Fibroblast of skin of scalp (primary cell): ENCODE results near the gene NKD2.

Experiments used
- DNase-seq: peaks from one replicate; pipeline ENCODE4 v3.0.0-alpha.2; 2013

Gene NKD2

GRCh38 chr5:1032011-1032410, 23.4 kb downstream of the NKD2 start:
- no peak for DNase-seq

- DNase-seq, result no peak
These were observed 24.0 kb downstream of the NKD2 start for GRCh38 chr5:1032551-1033027.

DNA sequence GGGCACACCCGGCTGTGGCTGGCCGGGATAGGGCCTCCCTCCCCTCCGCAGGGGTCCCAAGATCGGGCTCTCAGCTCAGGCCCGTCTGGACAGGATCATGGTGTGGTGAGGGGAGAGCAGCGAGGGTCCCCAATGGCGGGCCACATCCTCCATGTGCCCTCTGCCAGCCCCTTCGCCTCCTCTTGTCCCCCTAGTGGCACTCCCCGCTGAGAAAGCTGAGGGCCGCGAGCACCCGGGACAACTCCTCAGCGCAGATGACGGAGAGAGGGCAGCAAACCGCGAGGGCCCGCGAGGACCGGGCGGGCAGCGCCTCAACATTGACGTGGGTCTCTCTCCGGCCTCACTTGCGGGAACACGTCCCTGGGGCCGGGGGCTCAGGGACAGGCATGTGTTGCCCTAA, 24.6 kb downstream of the NKD2 start:
- DNase-seq, result no peak

- no peak for DNase-seq
These were observed 25.2 kb downstream of the NKD2 start for GRCh38 chr5:1033606-1034420.

DNA sequence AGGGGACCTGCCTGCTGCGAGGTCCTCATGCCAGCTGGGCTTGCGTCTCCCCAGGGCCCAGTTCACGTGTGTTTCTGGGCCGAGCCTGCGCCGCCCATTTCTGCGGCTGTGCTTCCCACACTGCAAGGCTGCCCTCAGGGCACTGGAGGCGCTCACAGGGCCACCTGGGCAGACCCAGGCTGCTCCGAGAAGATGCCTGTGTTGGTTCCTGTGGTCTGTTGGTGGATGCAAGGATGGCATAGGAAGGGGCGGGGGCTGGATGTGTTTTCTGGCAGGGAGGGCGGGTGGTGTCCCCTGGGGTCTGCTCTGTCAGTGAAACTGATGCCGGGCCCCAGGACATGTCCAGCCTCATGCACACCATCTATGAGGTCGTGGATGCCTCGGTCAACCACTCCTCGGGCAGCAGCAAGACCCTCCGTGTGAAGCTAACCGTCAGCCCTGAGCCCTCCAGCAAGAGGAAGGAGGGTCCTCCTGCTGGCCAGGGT, 25.9 kb downstream of the NKD2 start:
- DNase-seq, result no peak

DNA sequence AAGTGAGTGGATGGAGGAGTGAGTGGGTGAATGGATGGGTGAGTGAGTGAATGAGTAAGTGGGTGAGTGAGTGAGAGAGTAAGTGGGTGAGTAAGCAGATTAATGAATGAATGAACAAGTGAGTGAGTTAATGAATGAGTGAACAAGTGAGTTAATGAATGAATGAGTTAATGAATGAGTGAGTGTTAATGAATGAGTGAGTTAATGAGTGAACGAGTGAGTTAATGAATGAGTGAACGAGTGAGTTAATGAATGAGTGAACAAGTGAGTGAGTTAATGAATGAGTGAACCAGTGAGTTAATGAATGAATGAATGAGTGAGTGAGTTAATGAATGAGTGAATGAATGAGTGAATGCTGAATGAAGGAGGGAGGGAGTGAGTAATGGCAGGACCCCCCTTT, 26.4 kb downstream of the NKD2 start:
- DNase-seq, result no peak

- no peak for DNase-seq
These were observed 27.1 kb downstream of the NKD2 start for GRCh38 chr5:1035421-1036405.

DNA sequence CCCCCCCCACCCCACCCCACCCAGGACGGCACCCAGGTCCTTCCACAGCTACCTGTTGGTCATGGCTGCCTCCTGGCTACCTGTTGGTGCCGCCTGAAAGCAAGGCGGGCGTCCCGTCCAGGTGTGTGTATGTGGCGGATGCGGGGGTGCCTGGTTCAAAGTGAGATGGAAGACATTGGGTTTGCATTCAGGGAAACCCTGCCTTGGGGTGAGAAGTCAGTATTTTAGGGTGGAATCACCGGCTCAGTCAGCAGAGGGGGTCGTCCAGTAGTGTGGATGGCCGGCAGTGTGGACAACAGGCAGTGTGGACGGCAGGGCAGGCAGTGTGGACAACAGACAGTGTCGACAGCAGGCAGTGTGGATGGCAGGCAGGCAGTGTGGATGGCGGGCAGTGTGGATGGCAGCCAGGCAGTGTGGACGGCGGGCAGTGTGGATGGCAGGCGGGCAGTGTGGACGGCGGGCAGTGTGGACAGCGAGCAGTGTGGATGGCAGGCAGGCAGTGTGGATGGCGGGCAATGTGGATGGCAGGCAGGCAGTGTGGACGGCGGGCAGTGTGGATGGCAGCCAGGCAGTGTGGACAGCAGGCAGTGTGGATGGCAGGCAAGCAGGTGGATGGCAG, 28.0 kb downstream of the NKD2 start:
- no peak for DNase-seq

DNA sequence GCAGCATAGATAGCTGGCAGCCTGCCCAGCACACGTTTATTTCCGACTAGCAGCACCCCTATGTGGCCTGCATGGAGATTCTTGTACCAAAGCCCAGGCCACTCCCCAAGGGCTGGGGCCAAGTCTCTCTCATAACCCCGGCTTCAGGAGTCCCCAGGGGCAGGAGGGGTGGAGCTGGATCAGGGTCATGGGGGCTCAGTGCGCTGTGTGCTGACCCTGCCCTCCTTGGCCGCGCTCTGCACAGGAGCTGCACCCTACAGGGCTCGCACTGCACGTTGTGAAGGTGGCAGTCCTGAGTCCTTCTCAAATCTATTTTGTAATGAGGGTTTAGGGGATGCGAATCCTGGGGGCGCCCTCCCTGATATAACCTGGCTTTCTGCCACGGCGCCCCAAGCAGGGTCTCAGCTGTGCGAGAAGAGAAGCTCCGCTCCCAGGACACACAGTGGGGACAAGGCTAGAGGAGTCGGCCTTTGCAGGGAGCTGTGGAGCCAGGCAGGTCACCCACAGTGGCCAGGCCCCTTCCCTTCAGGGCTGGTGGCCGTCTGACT, 28.6 kb downstream of the NKD2 start:
- DNase-seq, result no peak

- DNase-seq, result no peak
These were observed 29.2 kb downstream of the NKD2 start for GRCh38 chr5:1037671-1038416.

DNA sequence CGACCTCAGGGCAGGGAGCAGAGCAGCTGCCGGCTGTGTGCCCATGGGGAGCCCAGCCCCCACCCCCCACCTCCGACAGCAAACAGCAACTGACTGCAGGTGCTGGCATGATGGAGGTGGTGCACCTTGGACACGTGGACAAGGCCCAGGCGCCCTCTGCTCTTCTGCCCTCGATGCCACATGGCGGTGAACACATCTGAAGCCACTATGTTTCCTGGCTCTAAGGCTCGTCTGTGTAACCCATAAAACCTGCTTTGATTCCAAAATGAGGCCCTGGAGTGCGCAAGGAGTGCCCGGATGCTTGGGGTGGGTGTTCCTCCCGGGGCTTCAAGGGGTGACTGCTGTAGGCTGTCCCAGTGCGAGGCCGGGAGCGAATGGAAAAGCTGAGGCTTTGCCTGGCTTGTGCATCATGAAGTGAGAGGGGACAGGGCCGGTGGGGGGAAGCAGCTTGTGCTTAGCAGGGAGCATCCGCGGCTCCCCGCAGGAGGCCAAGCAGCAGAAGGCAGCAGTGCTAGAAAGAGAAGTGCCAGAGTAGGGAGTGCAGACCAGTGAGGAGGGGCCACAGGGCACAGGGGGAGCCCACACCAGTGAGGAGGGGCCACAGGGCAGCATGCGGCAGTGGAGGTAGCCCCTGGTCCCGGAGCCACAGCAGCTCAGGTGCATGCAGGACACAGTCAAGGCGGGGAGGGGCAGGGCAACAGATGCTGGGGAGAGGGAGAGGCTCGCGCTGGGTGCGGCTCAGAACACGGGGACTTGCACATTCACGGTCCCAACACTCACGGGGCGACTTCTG, 30.0 kb downstream of the NKD2 start:
- no peak for DNase-seq

DNA sequence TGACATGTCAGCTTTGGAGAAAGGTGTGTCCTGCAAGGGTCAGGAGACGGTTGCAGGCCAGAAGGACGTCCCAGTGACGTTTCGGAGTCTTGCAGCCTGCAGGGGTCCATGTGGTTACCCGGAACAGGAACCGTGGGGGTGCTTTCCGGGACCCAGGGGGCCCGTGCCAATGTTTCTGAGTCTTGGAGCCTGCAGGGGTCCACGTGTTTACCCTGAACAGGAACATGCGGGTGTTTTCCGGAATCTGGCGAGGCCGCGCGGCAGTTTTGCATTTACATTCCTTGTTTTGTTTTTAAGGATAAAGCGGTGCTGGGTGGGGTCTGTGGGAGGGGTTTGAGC, 30.6 kb downstream of the NKD2 start:
- no peak for DNase-seq

- no peak for DNase-seq
These were observed 31.2 kb downstream of the NKD2 start for GRCh38 chr5:1039706-1040260.

- no peak for DNase-seq
These were observed 32.0 kb downstream of the NKD2 start for GRCh38 chr5:1040571-1040970.

- no peak for DNase-seq
These were observed 32.9 kb downstream of the NKD2 start for GRCh38 chr5:1041225-1042143.

- no peak for DNase-seq
These were observed 34.0 kb downstream of the NKD2 start for GRCh38 chr5:1042626-1043025.

- DNase-seq, result no peak
These were observed 34.7 kb downstream of the NKD2 start for GRCh38 chr5:1043327-1043726.

GRCh38 chr5:1044117-1044516, 35.5 kb downstream of the NKD2 start:
- no peak for DNase-seq

DNA sequence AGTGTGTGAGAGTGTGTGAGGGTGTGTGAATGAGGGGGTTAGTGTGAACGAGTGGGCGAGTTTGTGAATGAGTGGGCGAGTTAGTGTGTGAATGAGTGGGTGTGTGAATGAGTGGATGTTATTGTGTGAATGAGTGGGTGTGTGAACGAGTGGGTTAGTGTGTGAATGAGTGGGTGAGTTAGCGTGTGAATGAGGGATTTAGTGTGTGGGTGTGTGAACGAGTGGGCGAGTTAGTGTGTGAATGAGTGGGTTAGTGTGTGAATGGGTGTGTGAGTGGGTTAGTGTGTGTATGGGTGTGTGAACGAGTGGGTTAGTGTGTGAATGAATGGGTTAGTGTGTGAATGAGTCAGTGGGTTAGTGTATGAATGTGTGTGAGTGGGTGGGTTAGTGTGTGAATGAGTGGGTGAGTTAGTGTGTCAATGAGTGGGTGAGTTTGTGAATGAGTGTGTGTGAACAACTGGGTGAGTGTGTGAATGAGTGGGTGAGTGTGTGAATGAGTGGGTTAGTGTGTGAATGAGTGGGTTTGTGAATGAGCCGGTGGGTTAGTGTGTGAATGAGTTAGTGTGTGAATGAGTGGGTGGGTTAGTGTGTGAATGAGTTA, 37.5 kb downstream of the NKD2 start:
- DNase-seq, result no peak
